ENCODE results near the gene CDH1.

Gene CDH1

DNA sequence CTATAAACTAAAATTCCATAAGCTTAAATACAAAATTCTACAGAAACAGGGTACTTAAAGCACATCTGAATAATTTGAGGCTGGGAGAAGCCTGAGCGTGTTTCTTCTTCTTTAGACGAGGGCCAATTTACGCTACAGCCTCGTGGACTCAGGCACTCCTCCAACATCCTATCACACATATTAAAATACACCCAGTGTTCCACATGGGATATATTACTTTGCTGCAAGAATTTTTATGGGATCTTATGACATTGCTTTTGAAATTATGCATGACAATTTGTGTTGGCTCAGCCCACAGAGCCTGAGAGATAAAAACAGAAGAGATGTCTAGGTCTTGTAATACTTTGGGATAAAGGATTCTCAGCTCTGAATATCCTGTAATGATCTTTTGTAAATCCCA lies 102.7 kb downstream of the CDH1 start:
- no peak overlapping the region for H3K27ac ChIP-seq
- TF ChIP-seq CTCF (IDR thresholded peaks at IDR 0.05) (no peak), ZFX (IDR thresholded peaks at IDR 0.05; ENCODE audit: borderline replicate concordance) (no peak)

- peak overlapping the region; percentile 59 for H3K27ac ChIP-seq
These were observed 105.9 kb downstream of the CDH1 start for GRCh38 chr16:68842964-68843481.

DNA sequence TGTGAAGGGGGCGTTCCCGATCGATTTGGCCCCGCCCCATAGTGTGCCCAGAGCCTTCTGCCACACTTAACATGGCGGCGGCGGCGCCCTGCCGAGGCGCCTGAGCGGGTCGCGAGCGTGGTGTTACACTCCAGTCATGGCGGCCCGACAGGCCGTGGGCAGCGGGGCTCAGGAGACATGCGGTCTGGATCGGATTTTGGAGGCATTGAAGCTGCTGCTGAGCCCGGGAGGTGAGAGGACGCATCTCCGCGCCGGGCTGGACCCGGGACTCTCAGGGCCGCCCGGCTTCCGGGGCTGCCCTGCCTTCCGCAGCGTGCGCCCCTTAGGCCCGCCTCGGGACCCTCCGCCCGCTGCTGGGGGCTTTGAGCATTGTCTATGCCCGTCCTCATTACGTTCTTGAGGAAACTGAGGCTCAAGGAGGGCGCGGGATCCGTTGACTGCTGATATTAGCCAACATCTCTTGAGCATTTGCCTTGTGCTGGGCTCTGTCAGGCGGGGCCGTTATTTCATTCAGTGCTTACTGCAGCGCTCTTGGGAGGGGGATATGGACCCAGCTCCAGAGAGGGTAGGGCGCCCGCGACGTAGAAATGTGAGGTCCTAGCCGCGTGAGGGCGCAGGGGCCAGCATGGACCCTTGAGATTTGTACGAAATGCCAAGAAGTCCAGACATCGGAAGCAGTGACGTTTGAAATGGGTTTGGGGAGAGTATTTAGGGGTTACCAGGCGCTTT lies 106.6 kb downstream of the CDH1 start, which contains the start of gene TANGO6:
Gene TANGO6 (plus strand): TSS at position 50 of the 729 bp plus-strand sequence. CDS start 87 bp downstream, at position 137.
- H3K27ac ChIP-seq: peak within 1 kb of the TSS; percentile 59
- peak; percentile 18; the same call in 1 of the 2 replicates for TF ChIP-seq CTCF (IDR thresholded peaks at IDR 0.05)
- TF ChIP-seq ZFX (IDR thresholded peaks at IDR 0.05; ENCODE audit: borderline replicate concordance): no peak

- TF ChIP-seq ZFX (IDR thresholded peaks at IDR 0.05; ENCODE audit: borderline replicate concordance): no peak
- no peak for TF ChIP-seq CTCF (IDR thresholded peaks at IDR 0.05)
- H3K27ac ChIP-seq: peak overlapping the region; percentile 59
These were observed 107.1 kb downstream of the CDH1 start for GRCh38 chr16:68844211-68844564.

DNA sequence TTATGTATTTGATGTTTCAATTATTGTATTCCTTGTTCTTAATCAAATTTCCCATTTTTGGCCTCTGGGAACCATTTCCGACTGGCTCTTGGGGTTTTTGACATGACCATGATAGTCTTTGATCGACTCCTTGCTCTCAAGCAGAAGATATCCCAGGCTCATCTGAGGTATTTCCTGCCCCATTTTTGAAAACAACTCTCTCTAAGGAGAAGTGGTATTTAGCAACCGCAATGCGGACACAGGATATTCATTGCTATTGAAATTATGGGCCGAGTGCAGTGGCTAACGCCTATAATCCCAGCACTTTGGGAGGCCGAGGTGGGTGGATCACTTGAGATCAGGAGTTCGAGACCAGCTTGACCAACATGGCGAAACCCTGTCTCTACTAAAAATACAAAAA lies 111.7 kb downstream of the CDH1 start:
- no peak for TF ChIP-seq ZFX (IDR thresholded peaks at IDR 0.05; ENCODE audit: borderline replicate concordance)
- TF ChIP-seq CTCF (IDR thresholded peaks at IDR 0.05): no peak
- H3K27ac ChIP-seq: no peak overlapping the region

DNA sequence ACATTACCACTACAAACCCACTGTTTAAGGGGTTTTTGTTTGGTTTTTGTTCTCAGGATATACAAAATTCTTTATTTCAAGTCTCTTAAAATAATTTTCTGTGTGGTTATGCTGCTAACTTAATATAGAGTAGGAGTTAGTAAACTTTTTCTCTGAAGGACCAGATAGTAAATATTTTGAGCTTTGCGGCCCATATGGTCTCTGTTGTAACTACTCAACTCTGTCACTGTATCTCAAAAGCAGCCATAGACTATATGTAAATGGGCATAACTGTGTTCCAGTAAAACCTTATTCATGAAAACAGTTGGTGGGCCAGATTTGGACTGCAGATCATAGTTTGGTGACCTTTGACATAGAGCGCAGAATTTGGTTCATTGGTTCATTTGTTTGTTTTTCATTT lies 113.4 kb downstream of the CDH1 start:
- TF ChIP-seq ZFX (IDR thresholded peaks at IDR 0.05; ENCODE audit: borderline replicate concordance): no peak
- no peak for TF ChIP-seq CTCF (IDR thresholded peaks at IDR 0.05)
- H3K27ac ChIP-seq: no peak overlapping the region

DNA sequence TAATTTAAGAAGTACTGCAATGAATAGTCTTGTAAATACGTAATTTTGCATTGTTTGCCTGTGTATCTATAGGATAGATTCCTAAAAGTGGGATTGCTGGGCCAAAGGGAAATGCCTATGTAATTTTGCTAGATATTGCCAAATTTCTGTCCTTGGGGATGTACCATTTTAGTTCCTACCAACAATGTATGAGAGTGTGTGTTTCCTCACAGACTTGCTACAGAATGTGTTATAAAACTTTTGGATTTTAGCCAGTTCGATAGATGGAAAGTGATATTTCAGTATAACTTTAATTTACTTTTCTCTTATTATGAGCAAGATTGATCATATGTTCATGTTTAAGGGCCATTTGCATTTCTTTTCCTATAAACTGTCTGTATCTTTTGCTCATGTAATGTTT lies 114.5 kb downstream of the CDH1 start:
- TF ChIP-seq CTCF (IDR thresholded peaks at IDR 0.05) (no peak), ZFX (IDR thresholded peaks at IDR 0.05; ENCODE audit: borderline replicate concordance) (no peak)
- no peak overlapping the region for H3K27ac ChIP-seq
